Measurements from ENCODE around the gene ASPSCR1.

ASPSCR1 gene

DNA sequence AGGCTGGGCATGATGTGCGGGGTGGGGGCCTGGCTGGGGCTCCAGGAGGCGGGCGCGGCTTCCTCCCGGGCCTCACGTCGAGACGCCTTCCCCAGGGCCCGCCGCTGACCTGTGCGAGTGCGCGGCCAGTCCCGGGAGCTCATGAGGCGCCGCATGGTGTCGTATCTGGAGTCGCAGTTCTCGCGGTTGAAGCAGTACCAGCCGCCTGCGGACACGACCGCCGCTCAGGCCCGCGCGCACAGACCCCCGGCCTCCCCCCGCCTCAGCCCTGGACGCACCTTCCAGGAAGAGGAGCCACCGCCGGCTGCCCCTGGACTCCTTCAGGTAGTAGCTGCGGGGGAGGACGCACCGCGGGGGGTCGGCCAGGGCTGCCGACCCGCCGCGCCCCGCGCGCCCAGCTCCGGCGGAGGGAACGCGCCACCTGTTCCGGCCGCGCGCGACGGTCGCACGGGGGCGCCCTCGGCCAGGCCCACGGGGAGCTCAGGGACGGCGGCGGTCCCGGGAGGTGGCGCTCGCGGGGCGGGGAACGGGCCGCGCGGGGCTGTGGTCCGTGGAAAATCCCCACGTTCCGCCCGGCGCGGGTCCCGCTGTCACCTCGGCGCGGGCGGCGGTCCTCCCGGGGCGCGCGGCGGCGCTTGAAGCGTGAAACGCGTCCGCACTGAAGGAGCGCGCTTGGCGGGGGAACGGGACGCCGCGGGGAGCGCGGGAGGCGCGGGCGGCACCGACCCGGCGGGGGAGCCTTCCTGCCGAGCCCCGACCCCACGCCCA is 17.9 kb upstream of the ASPSCR1 start:
- intact Hi-C loops (cut with DNase I): loop anchor here (1.0 kb wide), 1 partner anchor 62 kb away; no protein-coding TSS in a partner anchor
- peak in 8 of 10 donors; percentile 45 to 96 (median 68) for DNase-seq

GRCh38 chr17:81960130-81960958 is 17.1 kb upstream of the ASPSCR1 start:
- intact Hi-C loops (cut with DNase I): no loop called here
- DNase-seq: no peak

- intact Hi-C loops (cut with DNase I): no loop called here
- DNase-seq: no peak
Observed at GRCh38 chr17:81961087-81961511, 16.3 kb upstream of the ASPSCR1 start, which contains the start of gene NOTUM. Gene NOTUM, minus strand, starts transcription at chr17:81961187. Its CDS starts 278 bp downstream, at chr17:81960909.

- intact Hi-C loops (cut with DNase I): no loop called here
- DNase-seq: no peak
Observed at GRCh38 chr17:81961521-81962498, 15.6 kb upstream of the ASPSCR1 start.

GRCh38 chr17:81962499-81963441 is 14.7 kb upstream of the ASPSCR1 start:
- intact Hi-C loops (cut with DNase I): no loop called here
- DNase-seq: no peak

GRCh38 chr17:81964081-81964849 is 13.2 kb upstream of the ASPSCR1 start:
- no peak for DNase-seq
- intact Hi-C loops (cut with DNase I): no loop called here

GRCh38 chr17:81966343-81967243 is 10.8 kb upstream of the ASPSCR1 start:
- intact Hi-C loops (cut with DNase I): no loop called here
- DNase-seq: peak in 3 of 10 donors; percentile 25 to 89 (median 46)

DNA sequence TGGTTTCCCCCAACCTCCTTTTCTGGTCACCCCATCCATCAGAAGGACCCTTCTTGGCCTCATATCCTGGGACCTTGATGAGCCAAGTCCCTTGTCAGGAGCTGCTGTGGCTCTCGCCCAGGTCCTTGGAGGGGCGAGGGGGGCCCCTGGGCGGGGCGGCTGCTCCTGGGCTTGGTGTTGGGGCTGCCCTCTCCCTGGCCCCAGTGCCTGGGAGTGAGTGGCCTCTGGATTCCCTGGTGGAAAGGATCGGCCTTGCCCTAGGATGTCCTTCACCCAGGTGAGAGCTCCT is 10.2 kb upstream of the ASPSCR1 start:
- no peak for DNase-seq
- intact Hi-C loops (cut with DNase I): no loop called here

- DNase-seq: peak; percentile 79 to 96 (median 84)
- intact Hi-C loops (cut with DNase I): no loop called here
Observed at GRCh38 chr17:81967533-81968395, 9.7 kb upstream of the ASPSCR1 start.

GRCh38 chr17:81968396-81968745 is 9.1 kb upstream of the ASPSCR1 start:
- DNase-seq: no peak
- intact Hi-C loops (cut with DNase I): no loop called here

DNA sequence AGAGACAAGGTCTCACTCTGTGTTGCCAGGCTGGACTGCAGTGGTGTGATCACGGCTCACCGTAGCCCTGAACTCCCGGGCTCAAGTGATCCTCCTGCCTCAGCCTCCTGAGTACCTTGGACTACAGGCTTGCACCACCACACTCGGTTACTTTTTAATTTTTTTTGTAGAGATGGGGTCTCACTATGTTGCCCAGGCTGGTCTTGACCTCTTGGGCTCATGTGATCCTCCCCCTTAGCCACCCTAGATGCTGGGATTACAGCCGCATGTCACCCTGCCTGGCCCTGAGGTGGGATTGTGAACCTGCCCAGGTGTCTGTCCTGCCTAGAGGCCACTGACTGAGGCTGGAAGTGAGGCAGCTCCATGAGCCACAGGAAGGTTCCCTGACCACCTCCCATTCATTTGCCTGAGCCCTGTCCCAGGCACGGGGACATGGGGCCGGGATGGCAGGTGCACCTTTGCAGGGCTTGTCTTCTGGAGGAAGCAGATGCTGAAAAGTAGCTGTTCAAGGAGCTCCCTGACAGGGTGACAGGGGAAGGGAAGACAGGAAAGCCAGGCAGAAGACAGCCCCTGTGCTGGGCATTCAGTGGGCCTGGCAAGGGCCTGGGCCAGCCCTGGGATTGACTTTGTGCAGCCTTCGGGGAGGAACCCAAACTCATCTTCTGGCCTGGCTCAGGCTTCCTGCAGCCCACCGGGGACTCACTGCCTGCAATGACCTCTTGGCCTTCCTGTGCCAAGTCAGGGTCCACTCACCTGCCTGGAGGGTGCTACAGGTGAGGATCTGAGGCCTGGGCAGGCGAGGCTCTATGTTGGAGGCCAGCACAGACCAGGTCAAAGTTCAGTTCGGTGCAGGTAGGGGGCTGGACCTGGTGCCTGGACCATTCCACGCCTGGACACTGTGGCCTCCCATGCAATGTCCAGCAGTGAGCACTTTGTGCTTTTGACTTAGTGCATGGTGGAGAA is 8.3 kb upstream of the ASPSCR1 start:
- DNase-seq: no peak
- intact Hi-C loops (cut with DNase I): no loop called here

GRCh38 chr17:81973432-81973831 is 4.0 kb upstream of the ASPSCR1 start:
- no peak for DNase-seq
- intact Hi-C loops (cut with DNase I): no loop called here

- DNase-seq: peak in 2 of 10 donors; percentile 77 to 82
- intact Hi-C loops (cut with DNase I): no loop called here
Observed at GRCh38 chr17:81976332-81977210, 858 bp upstream of the ASPSCR1 start.

GRCh38 chr17:81978524-81979298 is 1.3 kb downstream of the ASPSCR1 start:
- intact Hi-C loops (cut with DNase I): no loop called here
- peak in 1 of 10 donors; percentile 81 for DNase-seq
